Left renal pelvis (tissue), 4 donors: Measurements from ENCODE around the gene CYP2E1. TPM values are rescaled to one million over a fixed set of nuclear protein-coding genes. Genes with fewer than 3 reads are reported as not detected.
"Not testable (repeated sequence)": the region's sequence is repeated elsewhere in the genome, so short reads cannot be mapped to it uniquely, and the experiment has no call there.

ENCODE experiments used
- DNase-seq, 4 donors: peaks; one replicate each; pipeline ENCODE4 v3.0.0-alpha.2; 2013; ENCODE audit warnings: low read depth in 4 of 4, low spot score in 3 of 4
- polyA plus RNA-seq, 4 donors: library from polyadenylated mRNA; unstranded; fragments of 120-200 nt; gene quantifications; one replicate each; pipeline ENCODE4 v1.2.1, GENCODE V29; 2013; ENCODE audit not compliant: insufficient read length in 4 of 4

Gene CYP2E1
- polyA plus RNA-seq = 1 to 10 TPM in 2 of 4 donors, under 1 TPM in 2; 0.67 to 2.3 (median 1.1) TPM

DNA sequence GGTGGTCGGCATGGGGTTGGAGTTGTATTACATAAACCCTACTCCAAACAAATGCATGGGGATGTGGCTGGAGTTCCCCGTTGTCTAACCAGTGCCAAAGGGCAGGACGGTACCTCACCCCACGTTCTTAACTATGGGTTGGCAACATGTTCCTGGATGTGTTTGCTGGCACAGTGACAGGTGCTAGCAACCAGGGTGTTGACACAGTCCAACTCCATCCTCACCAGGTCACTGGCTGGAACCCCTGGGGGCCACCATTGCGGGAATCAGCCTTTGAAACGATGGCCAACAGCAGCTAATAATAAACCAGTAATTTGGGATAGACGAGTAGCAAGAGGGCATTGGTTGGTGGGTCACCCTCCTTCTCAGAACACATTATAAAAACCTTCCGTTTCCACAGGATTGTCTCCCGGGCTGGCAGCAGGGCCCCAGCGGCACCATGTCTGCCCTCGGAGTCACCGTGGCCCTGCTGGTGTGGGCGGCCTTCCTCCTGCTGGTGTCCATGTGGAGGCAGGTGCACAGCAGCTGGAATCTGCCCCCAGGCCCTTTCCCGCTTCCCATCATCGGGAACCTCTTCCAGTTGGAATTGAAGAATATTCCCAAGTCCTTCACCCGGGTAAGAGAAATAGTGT lies at the start of gene CYP2E1:
Gene CYP2E1 (plus strand): TSS at position 407 of the 632 bp plus-strand sequence. CDS start 33 bp downstream, at position 440.
- no peak for DNase-seq

DNA sequence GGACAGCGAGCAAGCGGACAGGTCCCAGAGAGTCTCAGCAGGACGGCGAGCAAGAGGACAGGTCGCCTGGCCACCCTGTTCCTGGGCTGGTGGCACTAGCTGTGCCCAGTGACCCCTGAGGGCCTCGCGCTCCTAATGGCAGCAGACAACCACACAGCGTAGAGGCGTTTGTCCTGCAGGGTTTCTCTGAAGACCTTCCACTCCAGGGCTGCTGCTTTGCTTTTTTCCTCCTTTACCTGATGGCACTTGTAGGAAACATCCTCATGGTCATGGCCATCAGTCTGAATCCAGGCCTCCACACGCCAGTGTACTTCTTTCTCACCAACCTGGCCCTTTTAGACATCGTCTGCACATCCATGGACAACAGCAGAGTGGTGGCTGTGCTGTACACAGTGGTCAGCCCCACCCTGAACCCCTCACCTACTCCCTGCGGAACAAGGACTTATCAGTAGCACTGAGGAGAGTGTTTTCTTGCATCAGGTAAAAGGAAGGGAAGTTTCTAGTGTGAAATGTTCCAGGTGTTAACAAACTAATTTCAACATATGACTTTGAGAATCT lies 46.0 kb upstream of the CYP2E1 start:
- no peak for DNase-seq

DNA sequence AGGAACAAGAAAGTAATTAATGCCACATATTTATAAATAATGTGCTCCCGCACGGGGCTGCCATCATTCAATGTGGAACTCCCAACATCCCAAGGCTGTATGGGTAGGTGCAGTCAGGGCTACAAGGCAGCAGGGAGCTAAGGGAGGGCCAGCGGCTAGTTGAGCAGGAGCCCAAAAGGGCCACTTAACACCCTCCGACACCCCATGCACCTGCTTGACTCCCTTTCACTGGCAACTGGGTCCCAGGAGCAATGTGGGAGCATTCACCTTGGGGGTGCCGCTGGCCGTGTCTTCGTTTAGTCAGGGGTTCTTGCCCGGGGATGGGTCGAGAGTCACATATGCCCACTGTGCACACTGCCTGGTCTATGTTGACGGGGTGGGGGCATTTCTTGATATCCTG lies 45.5 kb upstream of the CYP2E1 start:
- no peak for DNase-seq

DNA sequence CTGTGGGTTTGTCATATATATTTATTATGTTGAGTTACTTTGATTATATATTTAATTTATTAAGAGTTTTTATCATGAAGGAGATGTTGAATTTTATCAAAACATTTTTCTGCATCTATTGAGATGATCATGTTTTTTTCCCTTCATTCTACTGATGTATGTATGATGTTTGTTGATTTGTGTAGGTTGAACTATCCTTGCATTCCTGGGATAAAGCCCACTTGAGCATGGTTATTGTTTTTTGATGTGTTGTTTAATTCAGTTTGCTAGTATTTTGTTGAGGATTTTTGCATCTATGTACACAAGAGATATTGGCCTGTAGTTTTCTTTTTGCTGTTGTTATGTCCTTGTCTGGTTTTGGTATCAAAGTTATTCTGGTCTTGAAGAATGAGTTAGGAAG lies 42.3 kb upstream of the CYP2E1 start:
- no peak for DNase-seq

DNA sequence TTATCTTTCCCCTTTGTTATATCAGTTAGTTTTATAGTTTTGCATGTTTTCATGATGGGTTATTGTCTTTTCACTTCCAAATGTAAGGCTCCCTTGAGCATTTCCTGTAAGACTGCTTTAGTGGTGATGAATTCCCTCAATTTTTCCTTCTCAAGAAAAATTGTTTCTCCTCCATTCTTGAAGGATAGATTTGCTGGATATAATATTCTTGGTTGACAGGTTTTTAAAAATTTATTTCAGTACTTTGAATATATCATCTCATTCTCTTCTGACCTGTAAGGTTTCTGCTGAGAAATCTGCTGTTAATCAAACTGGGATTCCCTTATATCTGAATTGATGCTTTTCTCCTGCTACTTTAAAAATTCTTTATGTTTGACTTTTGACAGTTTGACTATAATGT lies 40.1 kb upstream of the CYP2E1 start:
- no peak for DNase-seq

DNA sequence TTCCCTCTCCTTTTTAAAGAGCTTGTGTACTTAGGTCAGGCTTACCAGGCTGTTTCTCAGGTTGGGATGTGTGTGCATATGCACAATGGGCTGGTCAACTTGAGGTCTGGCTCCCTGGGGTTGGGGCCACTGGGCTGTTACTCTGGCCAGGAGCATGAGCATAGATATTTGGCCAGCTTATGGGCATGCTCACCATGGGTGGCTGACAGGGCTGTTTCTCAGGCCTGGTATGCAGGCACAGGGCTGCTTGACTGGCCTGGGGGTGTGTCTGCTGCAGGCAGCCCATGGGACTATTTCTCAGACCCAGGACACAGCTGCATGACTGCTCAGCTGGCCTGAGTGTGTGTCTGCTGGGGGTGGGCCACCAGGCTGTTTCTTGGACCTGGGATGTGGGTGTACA lies 38.8 kb upstream of the CYP2E1 start:
- DNase-seq = no peak

DNA sequence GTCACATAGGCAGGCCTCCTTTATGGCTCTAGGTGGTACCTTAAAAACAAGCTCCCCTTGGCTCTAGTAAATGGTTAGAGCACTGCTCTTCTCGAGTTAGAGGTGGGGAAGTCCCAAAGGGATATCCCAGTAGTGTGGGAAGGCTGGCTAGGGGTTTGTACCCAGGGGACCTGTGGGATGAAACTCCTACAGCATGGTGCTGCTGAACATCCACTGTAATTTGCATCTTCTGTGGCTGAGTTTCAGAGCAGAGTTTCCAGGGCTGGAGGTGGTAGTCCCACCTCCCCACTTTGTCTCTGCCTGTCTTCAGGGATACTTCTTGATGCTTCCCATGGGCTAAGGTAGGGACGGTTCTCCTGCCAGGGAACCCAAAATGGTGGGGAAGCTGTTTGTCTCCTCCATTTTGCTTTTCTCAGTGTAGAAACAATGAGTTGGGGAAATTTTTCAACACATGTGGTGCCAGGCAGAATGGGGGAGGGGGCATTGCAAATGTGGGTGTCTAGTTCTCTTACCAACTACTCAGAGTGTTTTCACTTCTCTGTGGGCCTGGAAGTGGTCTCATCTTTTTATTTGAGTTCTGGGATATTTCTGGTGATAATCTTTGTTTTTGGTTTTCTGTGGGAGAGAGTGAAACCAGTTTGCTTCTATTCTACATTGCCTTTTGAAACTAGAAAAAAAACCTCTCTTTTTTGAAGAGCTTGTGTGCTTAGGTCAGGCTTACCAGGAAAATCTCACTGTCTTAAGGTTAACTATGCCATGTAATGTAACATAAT lies 37.2 kb upstream of the CYP2E1 start:
- no peak for DNase-seq

DNA sequence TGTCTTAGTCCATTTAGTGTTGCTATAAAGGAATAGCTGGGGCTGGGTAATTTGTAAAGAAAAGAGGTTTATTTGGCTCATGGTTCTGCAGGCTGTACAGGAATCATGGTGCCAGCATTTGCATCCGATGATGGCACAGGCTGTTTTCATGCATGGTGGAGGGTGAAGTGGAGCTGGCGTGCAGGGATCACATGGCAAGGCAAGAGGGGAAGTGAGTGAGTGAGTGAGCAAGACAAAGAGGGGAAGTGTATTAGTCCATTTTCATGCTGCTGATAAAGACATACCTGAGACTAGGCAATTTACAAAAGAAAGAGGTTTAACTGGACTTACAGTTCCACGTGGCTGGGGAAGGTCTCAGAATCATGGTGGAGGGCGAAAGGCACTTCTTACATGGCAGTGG lies 33.6 kb upstream of the CYP2E1 start:
- not testable (repeated sequence) for DNase-seq

DNA sequence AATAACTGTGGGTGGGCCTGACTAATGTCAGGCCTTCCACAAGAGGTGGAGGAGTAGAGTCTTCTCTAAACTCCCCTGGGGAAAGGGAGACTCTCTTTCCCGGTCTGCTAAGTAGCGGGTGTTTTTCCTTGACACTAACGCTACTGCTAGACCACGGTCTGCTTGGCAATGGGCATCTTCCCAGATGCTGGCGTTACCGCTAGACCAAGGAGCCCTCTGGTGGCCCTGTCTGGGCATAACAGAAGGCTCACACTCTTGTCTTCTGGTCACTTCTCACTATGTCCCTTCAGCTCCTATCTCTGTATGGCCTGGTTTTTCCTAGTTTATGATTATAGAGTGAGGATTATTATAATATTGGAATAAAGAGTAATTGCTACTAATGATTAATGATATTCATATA lies 29.8 kb upstream of the CYP2E1 start:
- DNase-seq = not testable (repeated sequence)

DNA sequence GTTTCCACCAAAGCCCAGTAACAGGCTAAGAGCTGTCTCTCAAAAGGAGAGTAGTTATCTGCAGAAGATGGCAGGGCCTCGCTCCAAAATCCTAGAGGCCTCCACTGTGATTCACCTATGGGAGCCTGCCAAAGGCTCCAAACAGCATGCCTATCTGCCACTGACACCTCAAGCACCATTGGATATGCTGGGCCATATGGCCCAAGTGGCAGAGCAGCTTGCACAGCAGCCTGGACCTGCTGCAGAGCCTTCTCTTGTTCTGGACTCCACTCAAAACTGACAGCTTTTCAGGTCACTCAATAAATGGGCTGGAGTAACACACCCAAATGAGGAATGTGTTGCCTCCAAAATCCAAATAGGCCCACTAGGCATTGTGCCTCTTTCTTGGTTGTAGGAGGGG lies 28.0 kb upstream of the CYP2E1 start:
- not testable (repeated sequence) for DNase-seq

DNA sequence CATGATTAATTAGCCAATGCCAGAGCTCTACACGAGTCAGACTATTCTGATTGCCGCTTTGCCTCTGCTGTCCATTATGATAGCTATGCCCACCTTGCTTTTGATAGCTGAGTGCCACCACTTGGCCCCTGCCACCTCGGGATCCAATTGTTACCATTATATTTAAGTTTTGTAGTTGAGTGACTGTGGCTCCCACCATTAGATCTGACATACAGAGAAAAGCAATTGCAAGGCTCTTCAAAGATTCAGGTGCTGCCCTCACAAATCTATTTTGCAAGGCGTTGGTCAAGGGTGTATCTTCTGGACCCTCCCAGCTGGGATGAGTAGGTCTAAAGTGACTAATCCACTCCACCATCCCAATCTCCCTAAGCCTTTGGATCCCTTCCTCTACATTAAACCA lies 26.3 kb upstream of the CYP2E1 start:
- DNase-seq = not testable (repeated sequence)

DNA sequence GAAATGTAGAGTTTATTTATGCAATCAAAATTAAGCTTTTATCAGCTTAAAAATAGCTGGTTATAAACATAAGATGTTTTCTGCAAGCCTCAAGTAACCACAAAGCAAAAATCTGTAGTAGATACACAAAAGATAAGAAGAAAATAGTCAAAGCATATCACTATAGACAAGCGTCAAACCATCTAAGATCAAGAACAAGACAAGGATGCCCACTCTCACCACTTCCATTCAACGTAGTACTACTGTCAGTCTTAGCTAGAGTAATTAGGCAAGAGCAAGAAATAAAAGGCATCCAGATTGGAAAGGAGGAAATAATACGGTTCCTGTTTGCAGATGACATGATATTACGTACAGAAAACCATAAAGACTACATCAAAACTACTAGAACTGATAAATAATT lies 17.5 kb upstream of the CYP2E1 start:
- no peak for DNase-seq

DNA sequence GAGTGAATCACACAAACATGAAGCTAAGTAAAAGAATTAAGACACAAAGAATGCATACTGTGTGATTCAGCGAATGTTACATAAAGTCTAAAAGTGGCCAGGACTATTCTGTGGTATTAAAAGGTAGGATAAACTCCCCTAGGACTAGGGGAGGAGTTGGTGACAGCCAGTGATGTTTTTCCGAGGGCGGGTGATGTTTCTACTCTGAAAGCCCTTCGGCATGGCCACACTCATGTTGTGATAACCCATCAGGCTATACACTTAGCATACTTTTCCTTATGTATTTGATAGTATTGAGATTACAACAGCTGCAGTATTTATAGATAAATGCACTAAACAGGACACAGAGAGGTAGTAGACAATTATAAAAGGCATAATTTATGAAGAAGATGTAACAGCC lies 15.8 kb upstream of the CYP2E1 start:
- DNase-seq = no peak

DNA sequence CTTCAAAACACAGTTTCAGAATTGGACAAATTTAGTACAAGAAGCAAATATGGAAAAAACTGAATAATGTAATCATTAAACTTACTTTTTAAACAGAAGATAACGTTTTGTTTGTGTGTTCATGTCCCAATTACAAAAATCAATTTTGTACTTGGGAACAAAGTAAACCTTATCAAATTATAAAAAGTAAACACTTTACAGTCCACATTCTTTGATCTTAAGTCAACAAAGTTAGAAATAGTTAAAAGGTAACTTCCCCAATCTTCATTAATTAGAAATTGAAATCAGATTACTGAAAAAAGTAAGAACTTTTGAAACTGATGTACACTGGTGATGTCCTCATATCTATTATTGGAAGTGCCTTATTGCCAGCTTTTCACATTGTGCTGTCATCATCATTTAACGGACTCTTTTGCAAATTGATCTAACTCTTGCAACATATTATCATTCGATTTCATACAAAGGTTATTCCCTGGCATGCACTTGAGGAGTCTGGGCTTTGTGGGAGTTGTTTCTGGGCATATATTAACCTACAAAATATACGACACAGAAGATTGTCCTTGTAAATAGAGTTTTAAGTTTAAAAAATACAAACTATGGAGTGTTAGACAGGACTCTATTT lies 15.1 kb upstream of the CYP2E1 start:
- no peak for DNase-seq

DNA sequence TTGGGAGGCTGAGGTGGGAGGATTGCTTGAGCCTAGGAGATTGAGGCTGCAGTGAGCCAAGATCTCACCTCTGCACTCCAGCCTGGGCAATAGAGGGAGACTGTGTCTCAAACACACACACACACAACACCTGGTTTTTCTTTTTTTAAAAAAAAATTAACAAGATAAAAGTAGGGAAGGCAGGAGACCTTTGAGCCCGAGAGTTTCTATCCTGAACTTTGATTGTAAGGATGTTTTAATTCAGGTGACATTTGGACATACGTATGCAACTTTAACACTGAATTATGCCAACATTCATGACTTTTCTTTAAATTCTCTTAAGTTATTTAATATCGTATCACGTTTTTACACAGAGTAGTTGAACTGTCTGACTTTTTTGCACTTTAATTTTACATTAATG lies 11.7 kb upstream of the CYP2E1 start:
- no peak for DNase-seq

DNA sequence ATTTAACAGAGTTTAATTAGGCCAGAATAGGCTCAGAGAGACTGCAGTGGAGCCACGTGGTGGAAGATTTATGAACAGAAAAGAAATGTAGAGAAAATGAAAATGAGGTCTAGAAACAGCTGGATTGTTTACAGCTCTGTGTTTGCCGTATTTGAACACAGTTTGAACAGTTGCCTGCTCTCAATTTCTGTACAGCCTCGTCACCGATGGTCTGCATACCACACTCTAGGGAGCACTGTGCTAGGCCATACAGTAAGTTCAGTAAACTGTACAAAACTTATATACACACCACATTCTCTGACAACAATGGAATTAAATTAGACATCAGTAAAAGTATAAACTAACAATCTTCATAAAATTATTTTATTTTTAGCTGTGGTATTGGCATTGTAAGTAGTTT lies 11.1 kb upstream of the CYP2E1 start:
- DNase-seq = peak in 1 of 4 donors; percentile 9

DNA sequence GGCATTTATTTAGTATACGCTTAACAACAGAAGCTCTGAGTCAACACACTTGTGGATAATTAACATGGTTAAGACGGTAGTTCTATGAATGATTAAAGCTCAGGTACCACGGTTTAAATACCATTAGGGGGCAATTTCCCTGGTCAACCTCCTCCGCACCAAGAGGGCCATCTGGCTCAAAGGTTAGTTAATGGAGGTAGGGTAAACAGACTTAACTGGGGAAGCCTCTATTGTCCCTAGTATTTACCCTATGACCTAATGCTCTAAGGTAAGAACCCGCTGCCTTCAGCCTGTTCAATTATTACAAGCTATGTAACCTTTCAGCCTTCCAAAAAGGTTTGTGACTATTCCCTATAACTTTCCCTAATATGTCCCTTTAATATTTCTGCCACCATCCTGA lies 8.6 kb upstream of the CYP2E1 start:
- DNase-seq = not testable (repeated sequence)

DNA sequence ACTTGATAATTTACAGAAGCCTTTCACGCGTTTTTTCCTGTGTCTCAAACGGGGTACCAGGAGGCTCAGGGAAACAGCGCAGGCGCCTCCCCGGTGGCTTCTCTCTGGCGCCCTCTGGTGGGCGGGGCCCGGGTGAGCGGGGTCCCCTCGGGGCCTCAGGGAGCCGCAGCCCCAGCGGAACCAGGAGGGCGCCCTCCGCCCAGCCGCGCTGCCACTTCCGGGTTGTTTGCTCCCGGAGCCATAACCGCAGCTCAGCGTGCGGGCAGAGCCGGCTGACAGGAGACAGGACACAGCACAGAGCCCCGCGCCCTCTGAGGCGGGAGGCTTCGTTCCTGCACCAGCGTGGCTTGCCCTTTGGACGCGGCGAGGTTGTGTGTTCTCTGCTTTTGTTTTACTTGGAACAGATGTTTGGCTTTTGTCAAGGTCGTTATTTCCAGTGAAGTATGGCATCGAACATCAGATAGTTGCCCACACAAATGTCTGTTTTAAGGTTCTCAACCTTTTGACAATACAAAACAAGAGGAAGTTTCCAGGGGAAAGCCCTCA lies 6.9 kb upstream of the CYP2E1 start:
- DNase-seq = peak in 3 of 4 donors; percentile 7 to 22 (median 20)

DNA sequence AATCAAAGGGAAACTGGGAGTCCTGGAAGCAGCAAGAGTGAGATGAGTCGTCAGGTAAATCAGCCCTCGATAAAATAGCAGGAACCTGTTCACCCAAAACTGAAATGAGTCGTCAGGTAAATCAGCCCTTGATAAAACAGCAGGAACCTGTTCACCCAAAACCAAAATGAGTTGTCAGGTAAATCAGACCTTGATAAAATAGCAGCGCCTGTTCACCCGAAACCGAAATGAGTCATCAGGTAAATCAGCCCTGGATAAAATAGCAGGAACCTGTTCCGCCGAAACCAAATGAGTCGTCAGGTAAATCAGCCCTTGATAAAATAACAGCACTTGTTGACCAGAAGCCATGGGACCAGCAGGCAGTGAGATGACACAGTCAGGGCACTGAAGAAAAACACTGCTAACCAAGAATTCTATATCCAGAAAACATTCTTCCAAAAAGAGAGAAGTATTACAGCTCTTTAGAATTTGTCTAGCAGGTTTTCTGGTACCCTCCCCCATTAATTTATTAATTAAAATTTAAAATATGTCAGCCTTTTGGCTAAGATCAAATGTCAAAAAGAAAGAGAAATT lies 3.4 kb upstream of the CYP2E1 start:
- DNase-seq = no peak

DNA sequence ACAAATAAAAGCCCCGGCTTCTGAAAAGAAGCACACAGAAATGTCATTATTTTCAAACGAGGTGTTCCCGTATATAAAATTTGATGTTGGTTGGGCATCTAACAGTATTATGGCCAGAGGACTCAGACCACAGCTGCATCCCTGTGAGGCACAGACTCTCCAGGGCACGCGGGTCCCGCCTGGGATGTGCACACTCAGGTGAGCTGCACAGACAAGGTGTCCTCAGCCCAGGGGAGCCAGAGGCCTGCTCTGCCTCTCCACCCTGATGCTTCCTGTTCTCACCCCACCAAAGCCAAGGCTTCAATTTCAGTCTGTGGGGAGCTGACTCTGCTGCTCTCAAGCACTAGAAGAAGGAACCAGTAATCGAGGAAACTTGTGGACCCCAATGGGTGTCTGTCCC lies 1.7 kb upstream of the CYP2E1 start:
- DNase-seq = no peak

DNA sequence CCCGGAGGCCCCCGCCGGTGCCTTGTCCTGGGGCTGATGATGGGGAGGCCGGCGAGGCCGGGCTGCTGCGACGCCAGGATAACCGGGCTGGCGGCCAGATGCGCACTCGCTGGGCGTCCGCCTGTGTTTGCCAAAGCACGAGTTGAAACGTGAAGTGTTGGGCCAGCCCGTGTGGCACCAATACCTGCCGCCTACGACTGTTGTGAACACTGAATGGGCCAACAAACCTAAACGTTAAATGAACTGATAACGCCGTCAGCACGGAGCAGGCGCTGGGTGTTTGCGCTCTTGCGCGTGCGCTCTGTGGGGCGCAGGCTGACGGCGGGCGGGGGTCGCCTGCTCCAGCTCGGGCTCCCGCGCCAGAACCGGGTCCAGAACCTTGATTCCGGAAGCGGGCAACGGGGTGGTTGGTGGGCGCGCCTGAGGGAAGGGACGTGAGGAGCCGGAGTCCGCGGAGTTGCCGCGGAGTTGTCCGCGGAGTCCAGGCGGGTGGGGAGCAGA lies 658 bp downstream of the CYP2E1 start:
- DNase-seq = no peak
